Sigmoid colon (tissue), 7 donors: ENCODE results near the gene NF2. TPM values are rescaled to one million over a fixed set of nuclear protein-coding genes. Genes with fewer than 3 reads are reported as not detected.

ENCODE experiments used
- DNase-seq: peaks from one replicate; pipeline ENCODE4 v3.0.0-alpha.2; 2019
- H3K27ac ChIP-seq, 4 donors: fragments of 200-600 bp; sonication (generic); one replicate each; pipeline ENCODE4 v1.5.1; 2016 to 2019; ENCODE audit warnings: mild to moderate bottlenecking in 1 of 4
- H3K27me3 ChIP-seq, 3 donors: fragments of 200-600 bp; sonication (generic); one replicate each; pipeline ENCODE4 v1.5.1; 2019; ENCODE audit warnings: mild to moderate bottlenecking in 1 of 3
- H3K36me3 ChIP-seq, 4 donors: fragments of 200-600 bp; sonication (generic); one replicate each; pipeline ENCODE4 v1.5.1; 2016 to 2019
- H3K4me1 ChIP-seq, 4 donors: fragments of 200-600 bp; sonication (generic); one replicate each; pipeline ENCODE4 v1.5.1; 2017 to 2019
- H3K4me3 ChIP-seq, 4 donors: fragments of 200-600 bp; sonication (generic); one replicate each; pipeline ENCODE4 v1.5.1; 2017 to 2019; ENCODE audit warnings: mild to moderate bottlenecking in 2 of 4, moderate library complexity in 1 of 4
- H3K9me3 ChIP-seq, 4 donors: fragments of 200-600 bp in 3 of 4; sonication (generic) in 3 of 4; one replicate each; pipeline versions ENCODE4 v1.5.1 to v1.6.1; 2013 to 2019
- CTCF ChIP-seq, 4 experiments: fragments of 450-650 bp in 3 of 4; fragments of 200-600 bp in 1 of 4; IDR thresholded peaks; one replicate each; pipeline ENCODE4 v1.5.1; 2016 to 2019; ENCODE audit warnings: antibody characterized with exemption in 4 of 4, mild to moderate bottlenecking in 3 of 4, moderate library complexity in 2 of 4
- EP300 ChIP-seq, 4 donors: sonication (generic); formaldehyde crosslinking; IDR thresholded peaks; one replicate each; pipeline ENCODE4 v1.6.1; 2017; ENCODE audit warnings: antibody characterized with exemption in 4 of 4
- POLR2A ChIP-seq, 2 donors: fragments of 450-650 bp; IDR thresholded peaks; one replicate each; pipeline ENCODE4 v1.6.1; 2016; ENCODE audit warnings: antibody characterized with exemption in 2 of 2, mild to moderate bottlenecking in 2 of 2, moderate library complexity in 2 of 2
- POLR2AphosphoS5 ChIP-seq, 4 donors: sonication (generic); formaldehyde crosslinking; IDR thresholded peaks; one replicate each; pipeline ENCODE4 v1.6.1; 2017; ENCODE audit warnings: antibody characterized with exemption in 4 of 4
- WGBS, 2 donors: extraction: QIAGEN DNeasy Blood & Tissue Kit; methylation state at CpG; one replicate each; pipeline ENCODE4 v1.1.7; 2013; 5-methylcytosine and 5-hydroxymethylcytosine counted together
- intact Hi-C: fragments of 100-400 bp; cut with DNase I; formaldehyde crosslinking; loops from one replicate; pipeline ENCODE4 v1.15.1; 2023
- polyA plus RNA-seq, 3 donors: library from polyadenylated mRNA; stranded (reverse); fragments of 200-250 nt; gene quantifications; one replicate each; pipeline ENCODE4 v1.2.3, GENCODE V29; 2013
- total RNA-seq, 4 donors: library from RNA; depleted of rRNA; stranded (reverse); fragments of >200 nt; gene quantifications; one replicate each; pipeline ENCODE4 v1.1.0, GENCODE V29; 2016
- donor health status: healthy with polysubstance abuse.
- donor health status: Bipolar disorder and iron deficiency.
- donor health status: healthy.

Gene NF2
- total and polyA plus RNA-seq, 7 donors = 3.6 to 34.3 (median 18.7) TPM

GRCh38 chr22:29724843-29725242 lies 121.4 kb downstream of the NF2 start:
- TF ChIP-seq CTCF (IDR thresholded peaks at IDR 0.05) (no peak), POLR2AphosphoS5 (IDR thresholded peaks at IDR 0.05) (no peak), POLR2A (IDR thresholded peaks at IDR 0.05) (no peak), EP300 (IDR thresholded peaks at IDR 0.05) (no peak)
- Histone ChIP-seq H3K27ac (no peak overlapping the region), H3K9me3 (no peaks in the 10 kb centered on the region), H3K27me3 (peaks cover 13 to 27% (median 21%) of the 10 kb centered on the region in 3 donors), H3K36me3 (peaks cover 0 to 6% (median 0%) of the 10 kb centered on the region in 4 donors), H3K4me3 (no peak overlapping the region), H3K4me1 (peaks cover 0 to 11% (median 9%) of the 10 kb centered on the region in 4 donors)
- intact Hi-C loops = no loop called here
- WGBS, 2 donors = 68 to 77% methylated on average over 8 of the region's 8 CpGs
- no peak for DNase-seq

- Histone ChIP-seq H3K4me3 (no peak overlapping the region), H3K4me1 (peaks cover 0 to under 1% (median 0%) of the 10 kb centered on the region in 4 donors), H3K27me3 (peaks cover 4 to 16% (median 10%) of the 10 kb centered on the region in 3 donors), H3K27ac (no peak overlapping the region), H3K36me3 (peaks cover 0 to 18% (median 3%) of the 10 kb centered on the region in 4 donors), H3K9me3 (no peaks in the 10 kb centered on the region)
- no peak for TF ChIP-seq POLR2AphosphoS5 (IDR thresholded peaks at IDR 0.05)
- no peak for TF ChIP-seq EP300 (IDR thresholded peaks at IDR 0.05)
- no peak for TF ChIP-seq POLR2A (IDR thresholded peaks at IDR 0.05)
- TF ChIP-seq CTCF (IDR thresholded peaks at IDR 0.05) = no peak
- WGBS, 2 donors = 58 to 82% methylated on average over 7 of the region's 7 CpGs
- DNase-seq = peak; percentile 51
- intact Hi-C loops = no loop called here
These were observed 122.7 kb downstream of the NF2 start for GRCh38 chr22:29726106-29726505.

DNA sequence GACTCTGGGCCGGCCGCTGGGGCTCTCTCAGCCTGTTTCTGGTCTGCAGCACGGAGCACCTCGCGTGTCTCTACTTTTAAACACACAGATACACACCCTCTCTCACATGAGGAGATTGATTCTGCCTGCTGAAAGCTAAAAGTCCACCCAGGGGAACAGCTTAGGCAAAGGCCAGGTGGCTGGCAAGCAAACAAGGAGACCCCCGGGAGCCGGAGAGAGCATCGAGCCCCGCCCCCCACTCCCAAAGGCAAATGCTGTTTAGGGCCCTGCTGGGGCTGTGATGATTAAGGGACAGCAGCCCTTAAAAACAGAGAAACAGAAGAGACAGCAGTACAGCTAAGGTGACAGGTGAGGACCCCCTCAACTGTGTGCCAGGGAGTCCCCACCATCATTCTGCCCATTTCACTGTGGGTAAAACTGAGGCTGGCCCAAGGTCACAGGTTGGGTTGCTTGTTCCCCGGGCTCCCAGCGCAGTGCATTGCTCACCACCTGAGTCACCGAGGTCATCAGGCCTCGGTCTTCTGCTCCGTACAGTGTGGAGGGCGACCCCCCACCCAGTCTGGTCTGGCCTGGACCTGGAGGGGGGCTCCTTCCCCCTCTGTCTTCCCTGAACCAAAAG lies 123.2 kb downstream of the NF2 start:
- intact Hi-C loops = no loop called here
- 45 to 48% methylated on average over 15 of the region's 15 CpGs for WGBS, 2 donors
- no peak for TF ChIP-seq POLR2AphosphoS5 (IDR thresholded peaks at IDR 0.05)
- TF ChIP-seq POLR2A (IDR thresholded peaks at IDR 0.05) = no peak
- Histone ChIP-seq H3K36me3 (peaks cover 0 to 24% (median 4%) of the 10 kb centered on the region in 4 donors), H3K27me3 (peaks cover 0 to 11% (median 5%) of the 10 kb centered on the region in 3 donors), H3K4me3 (no peak overlapping the region), H3K9me3 (no peaks in the 10 kb centered on the region), H3K27ac (no peak overlapping the region), H3K4me1 (no peaks in the 10 kb centered on the region)
- DNase-seq = no peak

DNA sequence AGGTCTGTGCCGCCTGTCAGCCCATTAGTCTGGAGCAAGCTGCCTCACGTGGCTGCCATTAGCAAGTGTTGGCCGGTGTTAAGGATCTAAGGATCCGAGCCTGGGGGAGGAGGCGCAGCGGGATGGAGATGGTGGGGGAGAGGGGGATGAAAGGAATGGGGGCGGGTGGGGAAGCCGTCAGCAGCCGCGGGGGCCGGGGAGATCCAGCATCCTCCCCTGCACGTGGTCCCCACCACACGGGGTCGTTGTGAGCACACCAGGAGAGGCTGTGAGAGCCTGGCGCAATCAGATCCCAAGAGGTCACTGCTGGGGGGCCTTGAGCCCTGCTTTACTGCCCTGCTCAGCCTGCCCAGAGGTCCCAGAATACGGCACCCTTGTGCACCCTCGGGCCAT lies 123.7 kb downstream of the NF2 start:
- Histone ChIP-seq H3K9me3 (no peaks in the 10 kb centered on the region), H3K27ac (no peak overlapping the region), H3K36me3 (peaks cover 0 to 24% (median 4%) of the 10 kb centered on the region in 4 donors), H3K4me1 (no peaks in the 10 kb centered on the region), H3K27me3 (peaks cover 0 to 6% (median 3%) of the 10 kb centered on the region in 3 donors), H3K4me3 (no peak overlapping the region)
- no peak for TF ChIP-seq EP300 (IDR thresholded peaks at IDR 0.05)
- no peak for TF ChIP-seq CTCF (IDR thresholded peaks at IDR 0.05)
- TF ChIP-seq POLR2A (IDR thresholded peaks at IDR 0.05) = no peak
- TF ChIP-seq POLR2AphosphoS5 (IDR thresholded peaks at IDR 0.05) = no peak
- 7 to 8% methylated on average over 17 of the region's 17 CpGs for WGBS, 2 donors
- no peak for DNase-seq
- intact Hi-C loops = no loop called here

DNA sequence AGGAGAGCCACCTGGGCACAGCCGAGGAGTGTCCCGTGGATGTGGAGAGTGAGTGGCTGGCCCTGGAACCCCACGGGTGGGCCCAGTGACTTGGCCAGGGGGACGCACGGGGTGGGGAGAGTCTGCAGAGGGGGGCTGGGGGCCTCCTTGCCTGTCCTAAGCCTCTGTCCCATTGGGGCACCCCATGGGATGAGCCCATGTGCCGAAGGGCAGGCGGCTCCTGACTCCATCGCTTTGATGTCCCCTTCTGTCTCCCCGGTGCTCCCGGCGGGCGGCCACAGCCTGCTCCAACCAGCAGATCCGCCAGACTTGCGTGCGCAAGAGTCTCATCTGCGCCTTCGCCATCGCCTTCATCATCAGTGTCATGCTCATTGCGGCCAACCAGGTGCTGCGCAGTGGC lies 125.7 kb downstream of the NF2 start:
- no peak overlapping the region for H3K4me3 ChIP-seq
- TF ChIP-seq POLR2AphosphoS5 (IDR thresholded peaks at IDR 0.05) (no peak), CTCF (IDR thresholded peaks at IDR 0.05) (no peak)
- no peak overlapping the region for H3K27ac ChIP-seq
- no peak for DNase-seq
- H3K9me3 ChIP-seq = no peaks in the 10 kb centered on the region
- peaks cover 0 to 14% (median 10%) of the 10 kb centered on the region in 4 donors for H3K4me1 ChIP-seq
- H3K36me3 ChIP-seq = peaks cover 0 to 24% (median 4%) of the 10 kb centered on the region in 4 donors
- 94 to 95% methylated on average over 20 of the region's 20 CpGs for WGBS, 2 donors
- intact Hi-C loops = no loop called here
- no peaks in the 10 kb centered on the region for H3K27me3 ChIP-seq
